C4-2B (cell line): Measurements from ENCODE around the gene SLC50A1.

Experiments
- CTCF ChIP-seq: fragments of 450-650 bp; conservative IDR thresholded peaks from 2 replicates; pipeline ENCODE4 v1.5.1; 2017; ENCODE audit warnings: mild to moderate bottlenecking
- ZFX ChIP-seq: fragments of 450-650 bp; IDR thresholded peaks from 2 replicates; pipeline ENCODE4 v1.6.1; 2017

- TF ChIP-seq CTCF (no peak), ZFX (no peak)
These were observed 30.8 kb upstream of the SLC50A1 start for GRCh38 chr1:155104605-155105534.
